RWPE2 (cell line): Measurements from ENCODE around the gene PLK3.
A peak's percentile ranks its signal among the peaks of the same experiment; 100 is the strongest.

ENCODE experiments used
- ATAC-seq: fragments of 200-7000 bp; cut with Tn5 transposase; 3 replicates; pipeline ENCODE4 v1.9.1; 2021; ENCODE audit warnings: low read depth
- DNase-seq: peaks from one replicate; pipeline ENCODE4 v3.0.0-alpha.2; 2020; ENCODE audit warnings: low spot score
- H3K27ac ChIP-seq: fragments of 450-650 bp; 2 replicates; pipeline ENCODE4 v1.5.1; 2017; ENCODE audit warnings: mild to moderate bottlenecking; ENCODE audit not compliant: poor library complexity, severe bottlenecking
- H3K27me3 ChIP-seq: fragments of 250-450 bp; sonication (Bioruptor Pico); 2 replicates; pipeline ENCODE4 v1.5.1; 2021; ENCODE audit warnings: mild to moderate bottlenecking, moderate library complexity; ENCODE audit not compliant: insufficient read depth, poor library complexity, severe bottlenecking
- H3K36me3 ChIP-seq: fragments of 250-450 bp; sonication (Bioruptor Pico); 2 replicates; pipeline ENCODE4 v1.5.1; 2020; ENCODE audit warnings: low read depth, mild to moderate bottlenecking, moderate library complexity
- H3K4me1 ChIP-seq: fragments of 250-450 bp; sonication (Bioruptor Pico); 2 replicates; pipeline ENCODE4 v1.5.1; 2021; ENCODE audit warnings: mild to moderate bottlenecking, moderate library complexity; ENCODE audit not compliant: insufficient read depth, poor library complexity, severe bottlenecking
- H3K4me3 ChIP-seq: fragments of 250-450 bp; sonication (Bioruptor Pico); 2 replicates; pipeline ENCODE4 v1.5.1; 2021; ENCODE audit warnings: mild to moderate bottlenecking, moderate library complexity; ENCODE audit not compliant: severe bottlenecking
- H3K9me3 ChIP-seq: fragments of 250-450 bp; sonication (Bioruptor Pico); 2 replicates; pipeline ENCODE4 v1.5.1; 2021; ENCODE audit warnings: mild to moderate bottlenecking, moderate library complexity; ENCODE audit not compliant: severe bottlenecking
- CTCF ChIP-seq: fragments of 450-650 bp; IDR thresholded peaks from one replicate; pipeline ENCODE4 v1.5.1; 2017; ENCODE audit warnings: mild to moderate bottlenecking, moderate library complexity; ENCODE audit not compliant: poor library complexity, severe bottlenecking

PLK3 gene

GRCh38 chr1:44784094-44785028 is 15.8 kb upstream of the PLK3 start:
- DNase-seq (no peak), ATAC-seq (no peak)

GRCh38 chr1:44785029-44785380 is 15.2 kb upstream of the PLK3 start:
- no peak overlapping the region for H3K4me3 ChIP-seq
- no peak overlapping the region for H3K27ac ChIP-seq
- no peaks in the 10 kb centered on the region for H3K9me3 ChIP-seq
- no peak for DNase-seq
- peaks cover 12% of the 10 kb centered on the region for H3K36me3 ChIP-seq
- no peak for ATAC-seq
- H3K4me1 ChIP-seq = no peaks in the 10 kb centered on the region
- no peaks in the 10 kb centered on the region for H3K27me3 ChIP-seq
- TF ChIP-seq CTCF = no peak

More at GRCh38 chr1:44784094-44785028, 15.8 kb upstream of the PLK3 start:
- Histone ChIP-seq H3K4me3 (no peak overlapping the region), H3K4me1 (no peaks in the 10 kb centered on the region), H3K27ac (no peak overlapping the region), H3K9me3 (no peaks in the 10 kb centered on the region), H3K27me3 (no peaks in the 10 kb centered on the region), H3K36me3 (peaks cover 19% of the 10 kb centered on the region)
- no peak for TF ChIP-seq CTCF

GRCh38 chr1:44785501-44786137 is 14.6 kb upstream of the PLK3 start:
- H3K27me3 ChIP-seq = no peaks in the 10 kb centered on the region
- no peaks in the 10 kb centered on the region for H3K9me3 ChIP-seq
- no peak overlapping the region for H3K27ac ChIP-seq
- TF ChIP-seq CTCF = no peak
- ATAC-seq = no peak
- H3K36me3 ChIP-seq = peaks cover 6% of the 10 kb centered on the region
- no peak for DNase-seq
- H3K4me3 ChIP-seq = no peak overlapping the region
- H3K4me1 ChIP-seq = no peaks in the 10 kb centered on the region

- Histone ChIP-seq H3K36me3 (no peaks in the 10 kb centered on the region; the same call in 1 of the 2 replicates), H3K9me3 (no peaks in the 10 kb centered on the region), H3K27ac (no peak overlapping the region), H3K4me3 (no peak overlapping the region), H3K27me3 (no peaks in the 10 kb centered on the region), H3K4me1 (no peaks in the 10 kb centered on the region)
- DNase-seq = no peak
- peak; percentile 50 for TF ChIP-seq CTCF
- ATAC-seq = no peak
Measured at GRCh38 chr1:44786138-44786840, 13.9 kb upstream of the PLK3 start.
